ENCODE measurements around the gene CYB561D1.

DNA sequence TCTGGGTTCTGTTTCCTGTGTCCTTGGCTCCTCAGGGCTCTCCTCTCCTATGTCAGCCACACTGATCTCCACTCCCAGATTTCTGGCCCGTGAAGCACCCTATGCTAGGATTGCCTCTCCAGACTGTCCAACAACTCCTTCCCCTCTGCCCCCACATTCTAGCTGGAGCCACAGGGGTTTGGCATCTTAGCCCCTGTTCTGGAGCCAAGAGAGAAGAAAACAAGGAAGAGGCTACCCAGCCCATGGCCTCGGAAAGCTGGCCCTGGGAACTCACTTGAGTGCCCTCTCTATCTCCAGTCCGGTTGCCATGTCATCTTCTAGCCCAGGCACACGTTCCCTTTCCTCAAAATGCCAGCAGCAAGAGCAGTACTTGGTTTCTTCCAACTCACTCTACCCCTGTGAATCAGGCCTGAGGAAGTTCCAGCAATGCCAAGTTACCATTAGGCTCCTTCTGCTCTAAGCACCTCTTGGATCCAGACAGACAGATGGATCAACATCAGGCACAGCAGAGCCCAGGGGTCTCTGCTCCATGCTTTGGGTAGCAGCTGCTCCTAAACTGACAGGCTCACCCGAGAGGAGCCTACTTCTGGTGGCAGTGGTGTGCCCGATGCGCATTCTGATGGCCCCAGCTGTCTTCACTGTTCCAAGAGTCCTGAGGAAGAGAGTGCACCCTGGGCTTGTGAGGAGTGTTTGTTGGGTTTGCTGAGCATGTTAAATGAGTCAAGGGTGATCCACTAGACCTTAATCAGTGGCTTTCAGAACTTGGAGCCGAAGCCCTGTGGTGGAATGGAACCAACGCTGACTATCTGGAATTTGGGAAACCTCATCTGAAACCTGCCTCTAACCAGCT, 34.2 kb downstream of the CYB561D1 start:
- TF ChIP-seq POLR2A (IDR thresholded peaks at IDR 0.05): no peak
- TF ChIP-seq, protein P1, sequence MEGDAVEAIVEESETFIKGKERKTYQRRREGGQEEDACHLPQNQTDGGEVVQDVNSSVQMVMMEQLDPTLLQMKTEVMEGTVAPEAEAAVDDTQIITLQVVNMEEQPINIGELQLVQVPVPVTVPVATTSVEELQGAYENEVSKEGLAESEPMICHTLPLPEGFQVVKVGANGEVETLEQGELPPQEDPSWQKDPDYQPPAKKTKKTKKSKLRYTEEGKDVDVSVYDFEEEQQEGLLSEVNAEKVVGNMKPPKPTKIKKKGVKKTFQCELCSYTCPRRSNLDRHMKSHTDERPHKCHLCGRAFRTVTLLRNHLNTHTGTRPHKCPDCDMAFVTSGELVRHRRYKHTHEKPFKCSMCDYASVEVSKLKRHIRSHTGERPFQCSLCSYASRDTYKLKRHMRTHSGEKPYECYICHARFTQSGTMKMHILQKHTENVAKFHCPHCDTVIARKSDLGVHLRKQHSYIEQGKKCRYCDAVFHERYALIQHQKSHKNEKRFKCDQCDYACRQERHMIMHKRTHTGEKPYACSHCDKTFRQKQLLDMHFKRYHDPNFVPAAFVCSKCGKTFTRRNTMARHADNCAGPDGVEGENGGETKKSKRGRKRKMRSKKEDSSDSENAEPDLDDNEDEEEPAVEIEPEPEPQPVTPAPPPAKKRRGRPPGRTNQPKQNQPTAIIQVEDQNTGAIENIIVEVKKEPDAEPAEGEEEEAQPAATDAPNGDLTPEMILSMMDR (IDR thresholded peaks at IDR 0.05): no peak
- no peak for TF ChIP-seq POLR2AphosphoS5 (IDR thresholded peaks at IDR 0.05)
